Measurements from ENCODE around the gene LPIN2.
"Not testable (repeated sequence)": the region's sequence is repeated elsewhere in the genome, so short reads cannot be mapped to it uniquely, and the experiment has no call there.

Gene LPIN2

DNA sequence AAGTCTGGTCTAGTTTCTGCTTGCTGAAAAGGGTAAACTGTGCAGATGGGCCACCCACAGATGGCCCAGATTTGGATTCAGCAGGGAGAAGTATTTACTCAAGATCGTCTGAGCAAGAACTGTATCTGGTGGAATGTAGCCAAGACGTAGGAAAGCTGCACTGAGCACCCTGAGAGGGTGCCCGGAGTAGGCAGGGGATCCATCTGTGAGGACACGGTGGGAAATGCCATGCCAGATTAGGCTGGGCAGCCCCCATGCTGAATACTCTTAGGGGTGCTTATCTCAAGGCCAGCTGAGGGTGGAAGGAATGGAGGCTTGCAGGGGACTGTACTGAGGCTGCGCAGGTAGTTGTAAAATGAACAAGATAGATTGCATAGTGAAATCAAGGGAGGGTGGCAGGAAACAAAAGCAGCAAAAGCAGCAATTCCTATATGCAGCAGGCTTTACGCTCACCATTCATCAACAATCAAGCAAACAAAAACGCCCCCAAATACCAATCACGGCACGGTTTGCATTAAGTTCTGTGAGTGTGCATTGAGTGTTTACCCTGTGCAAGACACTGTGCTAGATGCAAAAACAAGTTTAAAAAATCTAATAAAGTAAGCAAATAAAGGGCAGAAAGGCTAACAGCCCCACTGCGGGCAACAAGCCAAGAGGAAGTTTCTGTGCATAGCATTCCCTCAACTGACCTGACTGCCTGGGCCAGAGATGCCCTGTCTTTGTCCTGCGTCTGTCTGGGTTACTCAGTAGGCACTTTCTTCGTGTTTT, 32.2 kb upstream of the LPIN2 start:
- no peak for DNase-seq

DNA sequence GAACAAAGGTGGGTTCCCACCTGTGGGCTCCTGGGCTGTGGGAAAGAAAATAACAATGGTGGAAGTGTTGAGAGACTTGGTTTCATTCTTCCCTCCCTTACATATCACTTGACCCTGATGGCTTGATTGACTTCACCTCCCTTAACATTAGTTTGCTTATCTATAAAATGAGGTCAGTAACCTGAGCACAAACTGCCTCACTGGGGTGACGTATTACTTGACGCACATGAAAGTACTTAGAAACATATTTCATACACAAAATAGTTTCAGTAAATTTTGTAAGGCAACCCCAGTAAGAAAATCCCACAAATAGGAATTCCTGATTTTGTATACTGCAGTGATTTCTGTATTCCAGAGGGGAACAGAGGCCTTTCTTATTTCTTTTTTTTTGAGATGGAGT, 29.4 kb upstream of the LPIN2 start:
- DNase-seq: no peak

DNA sequence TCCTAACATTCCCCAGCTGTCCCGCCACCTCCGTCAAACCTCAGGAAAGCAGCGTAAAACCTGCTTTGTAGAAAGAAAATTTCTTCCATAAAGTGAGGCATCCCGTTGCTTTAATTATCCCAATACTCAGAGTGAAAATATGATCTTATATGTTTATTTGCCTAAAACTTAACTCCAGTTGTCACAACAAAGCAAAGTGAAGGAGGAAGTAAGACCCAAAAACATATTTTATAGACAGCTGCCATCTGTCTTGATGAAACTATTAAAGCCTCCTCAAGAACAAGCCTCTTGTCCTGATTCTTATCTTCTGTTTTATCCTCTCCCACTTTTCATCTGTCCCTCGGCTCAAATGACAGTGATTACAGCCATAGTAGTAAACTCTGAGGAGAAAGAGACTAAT, 28.9 kb upstream of the LPIN2 start:
- no peak for DNase-seq

DNA sequence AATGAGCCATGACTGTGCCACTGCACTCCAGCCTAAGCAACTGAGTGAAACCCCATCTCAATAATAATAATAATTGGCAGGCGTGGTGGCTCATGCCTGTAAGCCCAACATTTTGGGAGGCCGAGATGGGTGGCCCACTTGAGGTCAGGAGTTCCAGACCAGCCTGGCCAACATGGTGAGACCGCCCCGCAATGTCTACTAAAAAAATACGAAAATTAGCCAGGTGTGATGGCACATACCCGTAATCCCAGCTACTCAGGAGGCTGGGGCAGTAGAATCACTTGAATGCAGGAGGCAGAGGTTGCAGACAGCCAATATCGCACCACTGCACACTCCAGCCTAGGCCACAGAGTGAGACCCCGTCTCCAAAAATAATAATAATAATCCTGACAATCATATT, 27.9 kb upstream of the LPIN2 start:
- no peak for DNase-seq

DNA sequence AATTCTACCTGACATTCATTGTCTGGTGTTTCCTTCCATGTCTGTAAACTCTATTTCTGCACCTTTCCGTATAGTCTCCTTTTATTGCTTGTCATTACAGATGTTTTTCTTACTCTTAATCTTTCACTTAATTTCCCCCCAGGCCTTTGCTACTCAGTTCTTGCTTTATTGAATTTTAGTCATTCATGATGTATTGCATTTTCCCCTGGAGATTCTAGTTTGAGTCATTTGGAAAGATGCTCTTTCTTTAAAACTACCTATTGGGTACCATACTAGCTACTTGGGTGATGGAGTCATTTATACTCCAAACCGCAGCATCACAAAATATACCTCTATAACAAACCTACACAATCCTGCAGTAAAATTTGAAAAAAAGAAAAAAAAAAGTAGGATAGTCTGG, 27.2 kb upstream of the LPIN2 start:
- no peak for DNase-seq

DNA sequence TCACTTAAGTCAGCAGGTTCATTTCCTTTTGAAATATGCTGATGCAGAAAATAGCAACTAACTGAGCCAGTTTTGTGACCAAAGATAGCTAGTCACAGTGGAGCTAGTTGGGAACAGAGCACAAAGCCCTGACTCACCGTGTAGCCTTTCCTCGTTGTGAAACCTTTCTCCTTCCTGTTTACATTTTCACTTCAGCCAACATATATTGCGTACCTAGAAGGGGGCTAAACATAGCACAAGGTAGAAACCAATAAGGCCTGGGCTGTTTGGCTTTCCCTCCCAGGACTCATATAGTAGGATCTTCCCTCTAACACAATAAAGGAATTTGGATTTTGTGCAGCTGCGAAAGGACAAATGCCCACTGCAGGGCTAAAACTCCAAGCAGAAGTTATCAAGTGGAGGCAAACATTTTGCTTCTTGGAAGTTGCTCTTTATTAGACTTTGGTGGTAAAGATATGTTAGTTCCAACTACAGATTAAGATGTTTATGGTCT, 24.5 kb upstream of the LPIN2 start:
- DNase-seq: no peak

DNA sequence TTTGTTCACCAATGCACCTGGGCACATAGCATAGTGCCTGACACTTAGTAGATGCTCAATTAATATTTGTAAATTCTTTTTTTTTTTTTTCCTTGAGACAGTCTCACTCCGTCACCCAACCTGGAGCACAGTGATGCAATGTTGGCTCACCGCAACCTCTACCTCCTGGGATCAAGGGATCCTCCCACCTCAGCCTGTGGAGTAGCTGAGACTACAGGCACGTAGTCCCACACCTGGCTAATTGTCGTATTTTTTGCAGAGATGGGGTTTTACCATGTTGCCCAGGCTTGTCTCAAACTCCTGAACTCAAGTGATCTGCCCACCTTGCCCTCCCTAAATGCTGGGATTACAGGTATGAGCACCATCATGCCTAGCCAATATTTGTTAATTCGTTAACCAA, 23.2 kb upstream of the LPIN2 start:
- DNase-seq: no peak

DNA sequence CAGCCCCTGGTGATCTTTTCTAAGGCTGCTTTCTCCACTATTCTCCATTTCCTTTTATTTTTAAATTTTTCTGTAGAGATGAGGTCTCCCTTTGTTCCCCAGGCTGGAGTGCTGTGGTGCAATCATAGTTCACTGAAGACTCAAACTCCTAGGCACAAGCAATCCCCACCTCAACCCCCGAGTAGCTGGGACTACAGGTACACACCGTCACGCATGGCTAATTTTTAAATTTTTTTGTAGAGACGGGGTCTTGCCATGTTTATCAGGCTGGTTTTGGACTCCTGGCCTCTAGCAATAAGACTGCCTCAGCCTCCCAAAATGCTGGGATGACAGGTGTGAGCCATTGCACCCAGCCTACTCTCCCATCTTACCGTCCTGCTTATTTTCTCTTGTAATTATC, 22.7 kb upstream of the LPIN2 start:
- DNase-seq: no peak

DNA sequence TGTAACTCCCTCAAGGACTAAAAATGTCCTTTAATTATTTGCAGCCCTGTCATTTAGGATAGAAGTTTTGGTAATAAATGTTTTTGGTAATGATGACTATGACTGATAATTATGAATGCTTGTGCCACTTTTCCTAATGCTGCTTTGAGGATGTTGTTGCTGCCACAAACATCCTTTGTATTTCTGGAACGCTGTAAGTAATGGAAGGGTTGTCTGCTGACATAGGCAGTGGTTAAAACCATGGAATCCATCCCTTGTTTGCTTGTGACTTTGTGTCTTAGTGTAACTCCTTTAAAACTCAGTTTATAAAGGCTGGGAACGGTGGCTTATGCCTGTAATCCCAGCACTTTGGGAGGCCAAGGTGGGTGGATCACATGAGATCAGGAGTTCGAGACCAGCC, 19.8 kb upstream of the LPIN2 start:
- no peak for DNase-seq

DNA sequence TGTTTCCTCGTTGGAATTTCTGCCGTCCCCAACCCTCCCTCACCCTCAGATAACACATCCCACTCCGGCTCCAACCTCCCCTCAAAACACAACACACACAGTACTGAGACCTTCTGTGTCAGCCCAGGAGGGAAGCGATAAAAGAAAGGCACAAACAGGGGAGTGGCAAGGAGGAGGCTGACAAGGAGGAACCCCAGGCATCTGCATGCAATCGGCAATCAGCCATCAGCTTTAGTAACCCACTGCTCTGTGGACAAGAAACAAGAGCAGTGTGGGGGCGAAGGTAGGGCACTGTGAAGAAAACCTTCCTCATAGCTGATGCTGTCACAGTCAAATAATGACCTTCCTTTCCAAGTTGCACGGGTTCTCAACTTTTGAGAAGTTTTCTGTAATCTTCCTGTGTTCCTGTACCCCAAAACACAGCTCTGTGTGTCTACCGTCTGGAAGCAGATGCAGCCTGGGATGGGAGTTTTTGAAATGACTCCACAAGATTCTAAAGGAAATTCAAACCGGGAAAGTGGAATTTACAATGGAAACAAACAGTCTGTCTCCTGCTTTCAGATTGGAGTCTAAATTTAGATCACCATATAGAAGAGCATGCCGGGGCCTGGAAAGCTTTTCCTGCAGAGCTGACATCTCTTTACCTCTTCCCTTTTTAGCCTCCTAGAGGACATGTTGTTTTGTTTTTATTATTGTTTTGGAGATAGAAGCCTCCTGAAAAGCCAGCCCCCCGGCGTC, 16.4 kb upstream of the LPIN2 start:
- DNase-seq: no peak

DNA sequence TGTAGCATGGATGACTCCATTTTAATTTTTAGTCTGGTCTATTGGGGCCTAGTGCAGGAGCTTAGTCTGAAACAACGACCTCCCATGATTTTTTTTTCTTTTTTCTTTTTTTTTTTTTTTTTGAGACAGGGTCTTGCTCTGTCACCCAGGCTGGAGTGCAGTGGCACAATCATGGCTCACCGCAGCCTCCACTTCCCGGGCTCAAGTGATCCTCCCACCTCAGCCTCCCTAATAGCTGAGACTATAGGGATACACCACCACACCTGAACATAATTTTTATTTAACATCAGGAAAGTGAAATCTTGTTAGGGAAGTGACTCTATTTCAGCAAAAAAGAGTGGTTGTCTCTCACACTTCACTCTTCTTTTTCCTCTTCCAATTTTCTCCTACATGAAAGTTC, 15.2 kb upstream of the LPIN2 start:
- DNase-seq: not testable (repeated sequence)

DNA sequence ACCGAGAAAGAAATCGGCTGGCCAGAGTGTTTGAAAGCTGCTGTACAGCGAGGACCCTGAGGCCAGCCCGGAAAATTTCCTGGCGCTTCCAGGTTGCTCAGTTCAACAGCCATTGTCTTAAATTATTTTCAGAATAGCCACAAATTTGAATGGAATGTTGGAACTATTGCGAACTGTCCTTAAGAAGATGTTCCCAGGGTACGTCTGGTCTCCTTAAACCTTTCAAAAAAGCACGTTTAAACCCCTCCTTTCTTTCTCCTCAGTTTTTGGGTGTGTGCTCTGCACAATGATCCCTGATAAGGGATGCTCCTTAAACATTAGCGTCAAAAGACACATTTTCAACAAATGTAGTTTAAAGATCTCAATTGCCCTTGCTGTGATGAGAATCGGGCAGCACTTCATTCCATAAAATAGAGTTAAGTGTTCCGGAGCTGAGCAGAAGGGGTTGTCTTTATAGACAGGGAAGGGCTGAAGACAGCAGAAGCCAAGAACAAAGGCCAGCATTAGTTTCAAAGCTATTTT, 14.5 kb upstream of the LPIN2 start:
- DNase-seq: no peak

DNA sequence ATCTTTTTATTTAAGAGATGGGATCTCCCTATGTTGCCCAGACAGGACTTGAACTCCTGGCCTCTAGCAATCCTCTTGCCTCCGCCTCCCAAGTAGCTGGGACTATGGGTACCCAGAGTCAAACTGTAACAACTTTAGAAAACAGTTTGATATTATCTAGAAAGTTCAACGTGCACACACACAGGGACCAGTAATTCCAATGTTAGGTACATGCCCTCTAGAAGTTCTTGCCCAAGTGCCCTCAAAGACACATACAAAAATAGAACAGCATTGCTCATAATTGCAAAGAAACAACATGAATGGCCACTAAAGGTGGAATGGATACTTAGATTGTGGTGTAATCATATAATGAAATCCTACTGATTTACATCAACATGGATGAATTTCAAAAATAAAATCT, 12.6 kb upstream of the LPIN2 start:
- DNase-seq: no peak

DNA sequence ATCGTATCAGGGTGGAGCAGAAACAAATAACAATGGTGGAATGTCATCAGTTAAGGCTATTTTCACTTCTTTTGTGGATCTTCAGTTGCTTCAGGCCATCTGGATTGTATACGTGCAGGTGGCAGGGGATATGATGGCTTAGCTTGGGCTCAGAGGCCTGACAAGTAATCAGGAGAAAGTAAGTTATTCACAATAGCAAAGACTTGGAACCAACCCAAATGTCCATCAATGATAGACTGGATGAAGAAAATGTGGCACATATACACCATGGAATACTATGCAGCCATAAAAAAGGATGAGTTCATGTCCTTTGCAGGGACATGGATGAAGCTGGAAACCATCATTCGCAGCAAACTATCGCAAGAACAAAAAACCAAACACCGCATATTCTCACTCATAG, 10.7 kb upstream of the LPIN2 start:
- DNase-seq: not testable (repeated sequence)

DNA sequence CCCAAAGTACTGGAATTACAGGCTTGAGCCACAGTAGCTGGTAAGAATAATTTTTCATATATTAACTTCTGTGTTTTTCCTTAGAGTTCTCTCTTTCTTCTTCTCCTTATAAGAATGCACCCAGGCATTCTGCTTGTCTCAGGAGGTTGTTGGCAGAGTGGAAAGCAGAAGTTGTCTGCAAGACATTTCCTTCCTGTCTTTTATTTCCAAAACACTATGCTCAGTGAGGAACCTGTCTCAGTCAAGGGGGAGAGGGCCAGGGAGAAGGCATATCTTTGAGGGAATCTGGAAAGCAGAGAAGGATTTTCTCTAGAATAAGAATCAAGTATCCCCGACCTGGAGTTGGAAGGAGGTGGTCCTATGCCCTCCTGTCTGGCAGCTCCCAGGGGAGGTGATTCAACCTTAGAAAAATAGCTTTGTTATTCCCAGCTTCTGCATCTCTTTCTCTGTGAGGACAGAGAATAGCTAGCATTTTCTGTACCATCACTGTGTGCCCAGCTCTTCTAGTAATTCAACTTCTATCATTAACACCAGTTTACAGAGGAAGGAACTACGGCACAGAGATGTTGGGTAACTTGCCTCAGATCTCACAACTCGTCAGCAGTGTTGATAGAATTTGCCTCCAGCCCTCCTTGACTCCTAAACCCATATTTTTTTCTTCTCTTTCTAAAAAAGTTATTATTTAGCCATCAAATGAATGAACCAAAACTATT, 3.8 kb upstream of the LPIN2 start:
- peak; percentile 26 for DNase-seq

DNA sequence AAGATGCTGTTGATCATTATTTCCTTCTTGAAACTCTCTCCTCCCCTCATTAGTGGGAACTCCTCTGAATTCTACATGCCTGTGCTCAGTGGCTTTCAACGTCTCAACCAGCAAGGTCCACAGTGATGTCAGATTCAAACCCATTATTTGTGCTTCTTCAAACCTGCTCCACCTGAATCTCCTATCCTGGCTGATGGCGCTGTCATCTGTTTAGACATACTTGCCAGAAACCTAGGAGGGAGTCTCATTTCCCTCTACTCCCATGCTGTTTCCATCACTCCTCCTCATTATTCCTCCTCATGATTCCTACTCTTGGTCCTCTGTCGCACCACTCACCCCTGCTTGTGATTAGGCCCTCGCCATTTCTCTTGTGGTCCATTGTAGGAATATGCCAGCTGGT, 2.9 kb upstream of the LPIN2 start:
- no peak for DNase-seq

DNA sequence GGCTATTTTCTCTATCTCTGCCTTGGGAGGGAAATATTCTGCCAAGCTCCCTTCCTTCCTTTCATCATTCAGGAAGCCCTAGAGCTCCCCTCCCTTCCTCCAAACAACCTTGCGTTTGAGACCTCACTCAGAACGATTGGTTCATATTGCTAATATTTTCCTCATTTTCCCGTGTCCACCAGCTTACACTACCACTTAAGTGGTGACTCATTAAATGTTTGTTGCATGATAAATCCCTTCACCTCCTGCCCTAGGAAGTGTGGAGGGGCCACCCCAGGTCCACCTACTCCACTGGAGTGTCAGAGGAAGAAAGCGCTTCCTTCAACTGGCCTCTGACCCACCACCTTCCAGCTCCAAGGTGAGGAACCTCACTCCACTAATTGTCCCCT, 2.3 kb upstream of the LPIN2 start:
- DNase-seq: no peak

DNA sequence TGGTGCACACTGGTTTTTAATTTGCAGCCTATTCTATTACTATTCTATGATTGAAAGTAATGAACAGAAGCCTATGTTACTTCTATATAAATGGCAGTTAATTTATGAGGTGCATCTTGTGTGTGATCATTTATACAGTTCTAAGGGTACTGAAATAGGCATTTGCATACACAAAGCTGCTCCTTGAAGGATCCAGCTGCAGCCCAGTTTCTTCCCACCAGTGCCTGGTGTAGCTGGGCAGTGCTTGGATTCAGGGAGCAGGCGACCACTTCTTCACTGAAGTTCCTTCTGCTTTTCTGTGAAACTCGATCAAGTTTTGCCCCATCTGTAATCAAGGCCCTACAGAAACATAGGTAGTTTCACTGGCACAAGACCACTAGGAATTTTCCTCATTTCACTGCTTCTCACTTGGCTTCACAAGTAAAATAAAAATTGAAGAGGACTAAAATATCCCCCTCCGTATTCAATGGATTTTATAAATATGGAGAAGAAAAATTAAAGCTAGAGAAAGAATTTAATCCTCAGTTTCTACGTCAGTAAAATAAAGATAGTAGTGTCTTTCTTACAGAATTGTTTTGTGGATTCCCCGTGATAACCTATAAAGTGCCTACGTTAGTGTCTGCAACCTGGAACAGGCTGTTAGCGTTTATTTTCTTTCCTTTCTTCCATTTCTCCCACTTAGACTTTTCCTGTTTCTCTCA, 1.7 kb upstream of the LPIN2 start:
- no peak for DNase-seq

DNA sequence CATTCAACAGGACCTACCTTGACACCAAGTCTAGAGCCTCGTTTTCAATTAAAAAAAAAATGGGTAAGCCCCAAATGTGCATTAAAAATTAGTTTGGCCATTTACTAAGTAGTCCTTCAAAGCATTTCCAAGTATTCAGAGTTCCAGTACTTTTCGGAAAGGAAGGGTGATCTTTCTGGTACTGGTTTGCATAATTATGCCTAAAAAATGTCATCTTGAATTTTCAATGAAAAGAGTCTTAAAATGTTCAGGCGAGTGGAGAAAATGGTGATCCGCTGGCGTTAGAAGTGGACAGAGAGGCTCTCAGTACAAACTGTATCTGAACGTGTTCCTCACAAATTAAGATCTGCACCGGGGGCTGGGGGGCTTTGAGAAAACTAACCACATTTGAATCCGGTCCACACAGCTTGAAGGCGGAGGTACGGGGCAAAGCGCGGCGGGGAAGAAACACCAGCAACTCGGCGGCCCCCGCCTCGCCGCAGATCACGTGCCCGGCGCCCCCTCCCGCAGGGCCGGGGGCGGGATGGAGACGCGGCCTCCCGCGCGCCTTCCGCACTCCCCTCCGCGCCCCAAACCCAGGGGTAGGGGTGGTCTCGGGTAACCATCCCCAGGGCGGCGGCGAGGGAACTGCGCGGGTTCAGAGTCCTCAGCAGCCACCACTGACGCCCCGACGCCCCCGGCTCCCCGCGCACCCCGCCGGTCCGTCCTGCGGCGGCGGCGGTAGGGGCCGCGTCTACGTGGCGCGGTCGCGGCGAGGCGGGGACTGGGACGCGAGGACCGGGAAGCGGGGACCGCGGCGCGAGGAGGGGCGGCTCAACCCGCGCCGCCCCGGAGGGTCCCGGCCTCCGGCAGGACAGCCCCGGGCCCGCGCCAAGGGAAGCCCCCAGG, 564 bp downstream of the LPIN2 start:
- peak; percentile 62 for DNase-seq

DNA sequence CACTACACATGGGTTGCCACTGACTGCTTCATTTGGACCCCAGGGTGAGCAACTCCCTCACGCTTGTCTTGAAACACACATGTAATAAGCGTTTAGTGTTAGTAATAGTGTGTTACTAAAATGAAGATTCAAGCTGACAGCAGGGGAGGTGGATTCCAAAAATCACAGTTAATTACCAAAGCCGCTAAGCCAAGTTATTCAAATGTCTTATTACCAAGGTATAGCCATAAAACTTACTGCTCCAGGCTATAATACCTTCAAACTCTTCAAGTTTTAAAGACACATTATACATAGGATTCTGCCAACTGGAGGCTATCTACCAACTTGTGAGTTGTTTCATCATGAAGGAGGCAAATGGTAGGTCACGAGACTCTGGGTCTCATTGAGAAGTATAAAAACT, 2.9 kb downstream of the LPIN2 start:
- DNase-seq: no peak

DNA sequence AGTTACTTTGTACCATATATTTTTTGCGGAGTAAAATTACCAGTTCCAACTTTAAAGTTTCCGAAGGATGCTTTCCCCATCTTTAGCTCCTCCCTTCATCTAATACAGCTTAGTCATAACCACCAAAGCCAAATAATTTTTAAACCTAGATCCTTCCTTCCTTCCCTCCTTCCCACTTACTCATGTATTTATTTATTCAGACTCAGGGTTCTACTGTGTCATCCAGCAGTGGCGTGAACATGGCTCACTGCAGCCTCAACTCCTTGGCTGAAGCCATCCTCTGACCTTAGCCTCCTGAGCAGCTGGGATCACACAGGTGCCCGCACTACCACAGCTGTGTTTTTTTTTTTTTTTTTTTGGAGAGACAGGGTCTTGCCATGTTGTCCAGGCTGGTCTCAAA, 4.4 kb downstream of the LPIN2 start:
- DNase-seq: no peak

DNA sequence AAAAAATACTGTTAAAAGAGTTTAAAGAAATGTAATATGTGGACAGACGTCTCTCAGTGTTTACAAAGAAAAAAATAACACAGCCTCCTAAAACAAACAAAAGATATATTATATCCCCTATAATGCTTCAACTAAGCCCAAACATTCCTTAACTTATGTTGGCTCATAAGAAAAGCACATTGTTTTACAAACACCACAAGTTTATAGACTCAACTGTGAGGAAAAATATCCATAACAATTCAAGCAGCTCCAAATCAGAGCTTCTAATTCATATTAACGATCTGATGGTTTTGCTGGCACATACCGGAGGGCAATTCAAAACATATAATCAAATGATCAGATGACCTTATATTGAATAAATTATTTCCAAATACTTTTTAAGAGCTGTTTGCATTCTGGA, 5.5 kb downstream of the LPIN2 start:
- no peak for DNase-seq
